Activated naive CD4-positive, alpha-beta T cell (primary cell): Measurements from ENCODE around the gene MED31.
"Not testable (repeated sequence)": the region's sequence is repeated elsewhere in the genome, so short reads cannot be mapped to it uniquely, and the experiment has no call there.

Source experiments
- DNase-seq, 4 experiments: peaks; one replicate each; lab custom pipeline; 2025; lab: John Stamatoyannopoulos, UW

The MED31 gene

DNA sequence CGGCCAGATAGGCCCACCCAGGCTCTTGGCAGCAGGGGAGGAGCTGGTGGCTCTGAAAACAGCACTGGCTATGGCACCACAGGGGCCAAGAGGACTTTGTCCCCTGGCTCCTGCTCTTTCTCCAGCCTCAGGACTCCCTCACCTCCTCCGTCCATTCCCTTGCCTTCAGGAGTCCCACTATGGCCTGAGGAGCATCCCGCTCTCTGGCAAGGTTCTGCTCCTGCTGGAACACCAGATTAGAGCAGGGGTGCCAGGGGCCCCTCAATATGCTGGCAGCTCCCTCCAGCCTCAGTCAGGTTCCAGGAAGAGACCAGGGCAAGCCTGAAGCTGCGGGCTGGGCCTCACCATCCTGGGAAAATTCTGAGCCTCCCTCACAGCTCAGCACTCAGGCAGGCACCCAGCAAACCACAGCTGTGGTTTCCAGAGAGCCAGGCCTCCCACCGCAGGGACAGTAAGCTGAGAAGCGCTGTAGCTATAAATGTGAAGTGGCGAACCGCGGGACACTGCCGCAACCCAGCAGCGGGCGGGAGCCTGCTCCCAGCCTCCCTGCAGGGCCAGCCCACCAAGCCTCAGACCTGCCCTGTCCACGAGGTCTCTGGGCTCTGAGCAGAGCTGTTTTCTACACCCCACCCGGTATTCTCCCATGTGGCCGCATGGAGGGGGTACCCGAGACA is 25.9 kb upstream of the MED31 start:
- DNase-seq = no peak

GRCh38 chr17:6676802-6677157 is 25.4 kb upstream of the MED31 start:
- DNase-seq = no peak

- no peak for DNase-seq
Observed at GRCh38 chr17:6675201-6675825, 23.9 kb upstream of the MED31 start.

GRCh38 chr17:6674586-6674985 is 23.2 kb upstream of the MED31 start:
- DNase-seq = no peak

GRCh38 chr17:6671431-6671830 is 20.0 kb upstream of the MED31 start:
- DNase-seq = no peak

DNA sequence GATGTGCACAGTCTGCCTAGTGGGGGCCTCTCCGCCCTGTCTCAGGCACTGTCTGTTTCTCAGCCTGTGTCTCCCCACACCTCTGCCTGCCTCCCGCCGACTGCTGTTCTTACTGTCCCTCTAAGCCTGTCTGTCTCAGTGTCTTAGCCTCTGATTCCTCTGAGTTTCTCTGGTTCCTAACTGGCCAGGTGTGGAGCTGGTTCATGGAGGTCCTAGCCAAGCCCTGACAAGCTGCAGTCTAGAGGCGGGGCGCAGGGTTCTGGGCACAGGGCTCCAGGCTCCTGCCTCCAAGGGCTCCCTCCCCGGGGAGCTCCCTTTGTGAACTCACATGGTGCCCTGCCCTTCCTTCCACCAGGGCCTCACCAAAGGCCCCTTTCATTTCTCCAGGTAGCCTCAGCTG is 19.6 kb upstream of the MED31 start:
- DNase-seq = no peak

GRCh38 chr17:6670571-6670970 is 19.2 kb upstream of the MED31 start:
- DNase-seq = no peak

GRCh38 chr17:6669479-6670212 is 18.2 kb upstream of the MED31 start:
- DNase-seq = no peak

DNA sequence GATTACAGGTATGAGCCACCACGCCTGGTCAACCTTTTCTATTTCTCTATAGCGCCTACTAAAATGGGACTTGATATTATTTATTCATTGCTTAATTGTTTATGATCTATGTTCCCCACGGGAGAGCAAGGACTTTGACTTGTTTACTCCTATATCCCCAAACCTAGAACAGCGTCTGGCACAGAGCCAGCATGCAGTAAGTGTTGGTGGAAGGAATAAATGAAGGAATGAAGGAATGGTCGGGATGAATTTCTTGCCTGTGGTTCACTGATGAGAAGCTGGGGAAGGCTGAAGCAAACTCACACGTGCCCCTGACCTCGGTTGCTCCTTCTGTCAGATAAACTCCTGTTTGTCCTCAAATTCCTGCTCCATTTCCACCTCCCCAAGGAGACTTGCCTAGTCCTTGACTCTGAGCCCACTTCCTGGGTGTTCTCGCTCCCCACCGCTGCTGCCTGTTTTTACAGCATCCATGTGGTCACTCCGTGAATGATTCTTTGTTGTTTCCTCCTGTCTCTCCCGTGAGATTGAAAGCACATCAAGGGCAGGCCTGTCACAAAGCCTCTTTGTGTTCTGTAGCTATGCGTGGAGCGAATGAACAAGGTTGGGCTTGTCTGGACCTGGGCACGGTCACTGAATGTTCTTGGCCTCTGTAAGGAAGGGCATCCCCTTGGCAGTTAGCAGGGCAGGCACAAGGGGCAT is 17.5 kb upstream of the MED31 start:
- DNase-seq = no peak

DNA sequence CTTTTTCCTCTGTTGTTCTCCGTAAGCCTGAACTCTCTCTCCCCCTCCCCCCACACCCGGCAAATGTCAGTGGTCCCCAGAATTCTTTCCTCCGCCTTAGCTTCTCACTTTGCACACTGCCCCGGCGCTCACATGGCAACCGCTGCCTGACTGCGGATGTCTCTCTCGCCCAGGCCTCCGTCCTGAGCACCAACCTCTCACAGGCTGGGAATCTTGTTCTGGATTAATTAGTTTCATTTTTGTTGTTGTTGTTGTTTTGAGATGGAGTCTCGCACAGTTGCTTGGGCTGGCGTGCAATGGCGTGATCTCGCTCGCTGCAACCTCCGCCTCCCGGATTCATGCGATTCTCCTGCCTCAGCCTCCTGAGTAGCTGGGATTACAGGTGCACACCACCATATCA is 16.8 kb upstream of the MED31 start:
- DNase-seq = no peak

DNA sequence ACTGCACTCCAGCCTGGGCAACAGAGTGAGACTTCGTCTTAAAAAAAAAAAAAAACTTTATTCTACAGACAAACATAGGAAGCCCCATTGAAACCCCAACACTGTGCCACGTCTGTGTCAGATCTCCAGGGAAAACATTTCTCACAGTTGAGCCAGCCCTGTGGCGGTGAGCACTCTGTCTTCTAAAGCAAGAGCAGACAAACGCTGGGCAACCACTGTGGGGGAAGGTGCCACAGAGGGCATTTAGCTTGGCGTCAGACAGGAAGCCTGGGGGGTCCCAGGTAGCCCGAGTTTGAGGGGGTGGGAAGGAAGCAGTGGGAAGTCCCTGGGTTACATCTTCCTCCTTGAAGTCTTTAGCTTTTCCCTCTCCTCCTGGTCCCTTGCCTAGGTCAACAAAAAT is 16.1 kb upstream of the MED31 start:
- no peak for DNase-seq

- no peak for DNase-seq
Observed at GRCh38 chr17:6666557-6666956, 15.2 kb upstream of the MED31 start.

GRCh38 chr17:6666077-6666521 is 14.7 kb upstream of the MED31 start:
- DNase-seq = peak in 1 of 4 experiments; percentile 12

DNA sequence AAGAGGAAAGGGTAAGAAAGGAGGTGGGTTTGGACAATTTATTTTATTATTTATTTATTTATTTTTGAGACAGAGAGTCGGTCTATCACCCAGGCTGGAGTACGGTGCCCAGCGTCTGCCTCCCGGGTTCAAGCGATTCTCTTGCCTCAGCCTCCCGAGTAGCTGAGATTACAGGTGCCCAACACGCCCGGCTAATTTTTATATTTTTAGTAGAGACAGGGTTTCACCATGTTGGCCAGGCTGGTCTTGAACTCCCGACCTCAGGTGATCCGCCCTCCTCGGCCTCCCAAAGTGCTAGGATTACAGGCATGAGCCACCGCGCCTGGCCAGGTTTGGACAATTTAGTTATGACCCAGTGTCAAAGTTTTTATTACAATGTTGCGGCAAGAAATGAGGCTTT is 11.8 kb upstream of the MED31 start:
- DNase-seq = not testable (repeated sequence)

DNA sequence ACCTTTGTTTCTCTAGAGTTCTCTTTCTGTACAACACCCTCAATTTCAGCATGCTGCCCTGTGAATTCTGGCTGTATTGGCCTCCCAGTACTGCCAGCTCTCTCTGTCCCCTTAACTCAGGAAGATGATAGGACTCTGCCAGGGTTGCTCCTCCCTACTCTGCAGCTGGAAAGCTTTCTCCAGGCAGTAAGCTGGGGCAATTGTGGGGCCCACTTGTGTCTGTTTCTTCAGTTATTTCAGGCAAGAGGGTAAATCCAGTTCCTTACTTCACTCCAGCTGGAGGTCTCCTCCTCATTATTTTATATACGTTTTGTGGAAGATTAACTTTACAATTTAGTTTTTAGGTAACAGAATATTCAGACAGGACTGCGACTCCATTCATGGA is 10.1 kb upstream of the MED31 start:
- DNase-seq = no peak

GRCh38 chr17:6660805-6661463 is 9.5 kb upstream of the MED31 start:
- DNase-seq = no peak

DNA sequence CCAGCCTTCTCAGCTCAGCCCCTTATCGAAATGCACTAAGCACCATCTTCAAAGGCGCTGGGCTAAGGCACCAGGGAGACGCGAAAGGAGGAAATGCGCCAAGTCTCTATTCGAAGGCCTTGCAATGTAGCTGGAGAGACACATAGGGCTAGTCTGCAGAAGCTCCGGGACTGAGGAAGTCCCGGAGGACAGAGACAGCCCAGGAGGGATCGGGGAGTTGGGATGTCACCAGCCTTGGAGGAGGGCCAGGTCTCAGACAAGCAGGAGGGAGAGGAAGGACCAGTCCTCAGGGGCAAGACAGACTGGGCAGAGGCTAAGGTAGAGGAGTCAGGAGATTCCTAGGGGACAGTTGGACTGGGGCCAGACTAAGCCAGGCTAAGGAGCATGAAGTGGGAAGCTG is 8.7 kb upstream of the MED31 start:
- no peak for DNase-seq

- DNase-seq = not testable (repeated sequence)
Observed at GRCh38 chr17:6658411-6658810, 7.0 kb upstream of the MED31 start.

DNA sequence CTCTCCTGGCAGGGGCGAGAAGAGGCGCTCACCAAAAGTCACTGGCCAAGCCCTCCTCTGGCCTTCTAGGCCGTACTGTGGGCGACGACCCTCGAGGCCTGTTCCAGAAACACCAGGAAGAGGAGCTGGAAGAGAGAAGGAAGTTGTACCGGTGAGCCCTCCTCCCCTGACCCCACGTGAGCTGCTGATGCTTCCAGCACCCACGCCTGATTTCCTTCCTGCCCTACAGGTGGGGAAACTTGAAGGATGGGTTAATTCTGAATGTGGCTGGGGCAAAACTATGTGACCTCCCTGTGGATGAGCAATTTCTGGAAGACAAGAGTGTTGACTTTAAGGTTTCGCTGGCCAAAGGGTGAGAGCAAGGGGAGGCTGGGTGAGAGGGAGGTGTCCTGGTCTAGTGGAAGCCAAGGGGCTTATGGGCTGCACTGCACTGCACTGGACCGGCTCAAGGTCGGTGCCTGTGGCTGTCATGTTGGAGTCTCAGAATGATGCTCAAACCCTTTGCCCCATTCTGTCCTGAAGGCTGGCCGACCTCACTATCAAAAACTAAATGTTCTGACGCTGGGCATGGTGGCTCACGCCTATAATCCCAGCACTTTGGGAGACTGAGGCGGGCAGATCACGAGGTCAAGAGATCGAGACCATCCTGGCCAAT is 6.4 kb upstream of the MED31 start:
- DNase-seq = no peak

- DNase-seq = peak in 3 of 4 experiments; percentile 28 to 61 (median 29)
Observed at GRCh38 chr17:6656797-6657632, 5.6 kb upstream of the MED31 start.
